Spleen (tissue), 11 donors: Measurements from ENCODE around the gene ZFYVE16. TPM values are rescaled to one million over a fixed set of nuclear protein-coding genes. Genes with fewer than 3 reads are reported as not detected.
A peak's percentile ranks its signal among the peaks of the same experiment; 100 is the strongest.

ENCODE experiments used
- DNase-seq: peaks from one replicate; pipeline ENCODE4 v3.0.0-alpha.2; 2020
- H3K27ac ChIP-seq, 8 donors: fragments of 200-600 bp; sonication (generic) in 7 of 8; 1 replicate in 4 of 8; 2 replicates in 4 of 8; pipeline versions ENCODE4 v1.5.0 to v1.8.0; 2016 to 2021; ENCODE audit warnings: inconsistent platforms in 4 of 8, mild to moderate bottlenecking in 4 of 8, moderate library complexity in 1 of 8
- H3K27me3 ChIP-seq, 7 donors: fragments of 200-600 bp; sonication (generic) in 6 of 7; replicated peaks in 1 of 7; 1 replicate in 4 of 7; 2 replicates in 3 of 7; pipeline versions ENCODE4 v1.5.0 to v1.8.0; 2016 to 2021; ENCODE audit warnings: inconsistent platforms in 3 of 7, mild to moderate bottlenecking in 1 of 7
- H3K36me3 ChIP-seq, 6 donors: fragments of 200-600 bp; sonication (generic) in 5 of 6; 1 replicate in 4 of 6; 2 replicates in 2 of 6; pipeline versions ENCODE4 v1.5.0 to v1.8.0; 2016 to 2021; ENCODE audit warnings: inconsistent platforms in 2 of 6
- H3K4me1 ChIP-seq, 6 donors: fragments of 200-600 bp; sonication (generic) in 5 of 6; 1 replicate in 3 of 6; 2 replicates in 3 of 6; pipeline versions ENCODE4 v1.5.0 to v1.8.0; 2016 to 2021; ENCODE audit warnings: inconsistent platforms in 3 of 6
- H3K4me3 ChIP-seq, 8 donors: fragments of 200-600 bp; sonication (generic) in 7 of 8; 1 replicate in 4 of 8; 2 replicates in 4 of 8; pipeline versions ENCODE4 v1.5.0 to v1.8.0; 2016 to 2021; ENCODE audit warnings: inconsistent platforms in 4 of 8, mild to moderate bottlenecking in 4 of 8, moderate library complexity in 2 of 8
- H3K9me3 ChIP-seq, 8 donors: fragments of 200-600 bp; sonication (generic) in 7 of 8; 1 replicate in 4 of 8; 2 replicates in 4 of 8; pipeline versions ENCODE4 v1.5.0 to v1.8.0; 2016 to 2021; ENCODE audit warnings: inconsistent platforms in 4 of 8
- CTCF ChIP-seq, 11 experiments: fragments of 200-600 bp in 7 of 11; fragments of 450-650 bp in 4 of 11; sonication (generic) in 4 of 11; IDR thresholded peaks in 8 of 11; conservative IDR thresholded peaks in 3 of 11; 1 replicate in 7 of 11; 2 replicates in 4 of 11; pipeline versions ENCODE4 v1.4.0 to v1.8.0; 2016 to 2021; ENCODE audit warnings: antibody characterized with exemption in 11 of 11, inconsistent platforms in 4 of 11, mild to moderate bottlenecking in 1 of 11
- POLR2A ChIP-seq, 3 donors: fragments of 450-650 bp; IDR thresholded peaks; one replicate each; pipeline ENCODE4 v1.5.1; 2017; ENCODE audit warnings: antibody characterized with exemption in 3 of 3, mild to moderate bottlenecking in 1 of 3
- POLR2AphosphoS5 ChIP-seq, 3 donors: sonication (generic); formaldehyde crosslinking; IDR thresholded peaks; one replicate each; pipeline ENCODE4 v1.5.1; 2017; ENCODE audit warnings: antibody characterized with exemption in 3 of 3
- WGBS, 5 donors: extraction: QIAGEN DNeasy Blood & Tissue Kit in 3 of 5; methylation state at CpG; one replicate each; pipeline versions ENCODE4 v1.1.5 to v1.1.7; 2013 to 2018; 5-methylcytosine and 5-hydroxymethylcytosine counted together
- intact Hi-C: fragments of 100-400 bp; cut with DNase I; formaldehyde crosslinking; loops from one replicate; pipeline ENCODE4 v1.15.0; 2023; ENCODE audit warnings: low total_unique reads
- polyA plus RNA-seq, 3 donors: library from polyadenylated mRNA; stranded (reverse); fragments of 200-250 nt; gene quantifications; one replicate each; pipeline ENCODE4 v1.2.1, GENCODE V29; 2013
- total RNA-seq, 7 donors: library from RNA; depleted of rRNA in 3 of 7; stranded (reverse); fragments of >200 nt in 3 of 7; fragmentation: NEBNext Ultra II Directional in 4 of 7; extraction: Animal tissue kit (Norgen Biotek cat#: 25700) in 4 of 7; gene quantifications; one replicate each; pipeline versions ENCODE4 v1.1.0 to v1.2.1, GENCODE V29; 2016 to 2021
- donor health status: healthy with polysubstance abuse.
- donor health status: DM: no; HTN: no; CAD: no; lungs with moderate emphysema.
- donor health status: DM: no; HTN: no; CAD: no.
- donor health status: Bipolar disorder and iron deficiency.
- donor health status: healthy.
- donor health status: DM: no; HTN: no; CAD: no.
- donor health status: DM: yes; HTN: yes; CAD: no.

The ZFYVE16 gene
- total and polyA plus RNA-seq, 10 donors: 8.5 to 67.8 (median 51.7) TPM

GRCh38 chr5:80483636-80484232 is 75.9 kb downstream of the ZFYVE16 start:
- no peak overlapping the region for H3K27ac ChIP-seq
- intact Hi-C loops: loop anchor here (10.0 kb wide), 1 partner anchor 191 kb away; no protein-coding TSS in a partner anchor
- H3K9me3 ChIP-seq: peaks cover 3 to 41% (median 31%) of the 10 kb centered on the region in 8 donors
- TF ChIP-seq POLR2AphosphoS5 (IDR thresholded peaks at IDR 0.05): no peak
- no peak for TF ChIP-seq POLR2A (IDR thresholded peaks at IDR 0.05)
- TF ChIP-seq CTCF (IDR thresholded peaks at IDR 0.05 in 8 of 11, conservative IDR thresholded peaks at IDR 0.05 in 3 of 11): no peak
- H3K36me3 ChIP-seq: peaks cover 0 to 17% (median 0%) of the 10 kb centered on the region in 6 donors
- 95 to 99% (median 97%) methylated on average over 3 of the region's 3 CpGs for WGBS, 5 donors
- DNase-seq: no peak
- H3K4me3 ChIP-seq: no peak overlapping the region
- peaks cover 0 to 23% (median 18%) of the 10 kb centered on the region in 6 donors for H3K4me1 ChIP-seq
- peaks cover 0 to 18% (median 0%) of the 10 kb centered on the region in 7 donors for H3K27me3 ChIP-seq

GRCh38 chr5:80487444-80487828 is 79.6 kb downstream of the ZFYVE16 start:
- Histone ChIP-seq H3K4me3 (peak overlapping the region; percentile 44 to 83 (median 71)), H3K4me1 (peaks cover 0 to 31% (median 19%) of the 10 kb centered on the region in 6 donors), H3K27ac (peak overlapping the region in 7 of 8 donors; percentile 77 to 89 (median 82)), H3K27me3 (peaks cover 0 to 18% (median 0%) of the 10 kb centered on the region in 7 donors), H3K36me3 (peaks cover 0 to 4% (median 0%) of the 10 kb centered on the region in 6 donors), H3K9me3 (peaks cover 3 to 24% (median 19%) of the 10 kb centered on the region in 8 donors)
- no peak for TF ChIP-seq POLR2AphosphoS5 (IDR thresholded peaks at IDR 0.05)
- TF ChIP-seq POLR2A (IDR thresholded peaks at IDR 0.05): no peak
- no peak for TF ChIP-seq CTCF (IDR thresholded peaks at IDR 0.05 in 8 of 11, conservative IDR thresholded peaks at IDR 0.05 in 3 of 11)
- peak; percentile 58 for DNase-seq
- 61 to 67% (median 63%) methylated on average over 18 of the region's 18 CpGs for WGBS, 5 donors
- intact Hi-C loops: loop anchor here (10.0 kb wide), 1 partner anchor 187 kb away; no protein-coding TSS in a partner anchor

GRCh38 chr5:80487829-80488721 is 80.2 kb downstream of the ZFYVE16 start, which contains the start of gene FAM151B:
Gene FAM151B, plus strand, starts transcription at chr5:80488100. Its CDS starts 24 bp downstream, at chr5:80488124.
- 1 to 2% (median 1%) methylated on average over 45 to 85 of the region's 85 CpGs for WGBS, 5 donors
- peak within 1 kb of the TSS; percentile 5 to 89 (median 82) for H3K27ac ChIP-seq
- peak within 1 kb of the TSS; percentile 44 to 83 (median 71) for H3K4me3 ChIP-seq
- DNase-seq: peak; percentile 94
- H3K9me3 ChIP-seq: peaks cover under 1 to 18% (median 13%) of the 10 kb centered on the region in 8 donors
- H3K4me1 ChIP-seq: peaks cover 0 to 31% (median 19%) of the 10 kb centered on the region in 6 donors
- H3K36me3 ChIP-seq: peaks cover 0 to 1% (median 0%) of the 10 kb centered on the region in 6 donors
- TF ChIP-seq POLR2AphosphoS5 (IDR thresholded peaks at IDR 0.05) (peak; percentile 68 to 86 (median 83)), CTCF (IDR thresholded peaks at IDR 0.05 in 8 of 11, conservative IDR thresholded peaks at IDR 0.05 in 3 of 11) (peak in 2 of 11 experiments; percentile 6 to 7), POLR2A (IDR thresholded peaks at IDR 0.05) (no peak)
- H3K27me3 ChIP-seq: peaks cover 0 to 18% (median 0%) of the 10 kb centered on the region in 7 donors
- intact Hi-C loops: loop anchor here (10.0 kb wide), 1 partner anchor 187 kb away; no protein-coding TSS in a partner anchor
